Bronchial epithelial cell (primary cell): ENCODE data around the gene DNMT3B. TPM values are rescaled to one million over a fixed set of nuclear protein-coding genes. Genes with fewer than 3 reads are reported as not detected.

Experiments
- DNase-seq: peaks from one replicate; pipeline ENCODE4 v3.0.0-alpha.2; 2010; ENCODE audit warnings: low read depth
- FAIRE-seq: peaks from 2 replicates; lab custom pipeline; 2011; peaks lifted over from hg19 to GRCh38; lab: Jason Lieb, UNC
- H3K27me3 ChIP-seq: 2 replicates; pipeline ENCODE4 v1.5.1; 2011; ENCODE audit warnings: low read length; ENCODE audit not compliant: control insufficient read depth, insufficient read depth
- H3K36me3 ChIP-seq: 2 replicates; pipeline ENCODE4 v1.5.1; 2011; ENCODE audit warnings: low read length; ENCODE audit not compliant: control insufficient read depth, insufficient read depth
- H3K4me3 ChIP-seq: 2 replicates; pipeline ENCODE4 v1.5.1; 2011; ENCODE audit warnings: mild to moderate bottlenecking, low read depth, low read length, control low read depth
- CTCF ChIP-seq: IDR thresholded peaks from 2 replicates; pipeline ENCODE4 v1.5.1; 2011; ENCODE audit warnings: mild to moderate bottlenecking, moderate library complexity, low read length, control low read depth, inconsistent platforms; ENCODE audit not compliant: insufficient read depth, severe bottlenecking
- total RNA-seq: library from RNA; depleted of rRNA; stranded (reverse); fragments of >200 nt; gene quantifications from 2 replicates; pipeline ENCODE4 v1.2.1, GENCODE V29; 2014

Gene DNMT3B
- total RNA-seq, 1 donor from 2014 or later = 0.79 TPM

DNA sequence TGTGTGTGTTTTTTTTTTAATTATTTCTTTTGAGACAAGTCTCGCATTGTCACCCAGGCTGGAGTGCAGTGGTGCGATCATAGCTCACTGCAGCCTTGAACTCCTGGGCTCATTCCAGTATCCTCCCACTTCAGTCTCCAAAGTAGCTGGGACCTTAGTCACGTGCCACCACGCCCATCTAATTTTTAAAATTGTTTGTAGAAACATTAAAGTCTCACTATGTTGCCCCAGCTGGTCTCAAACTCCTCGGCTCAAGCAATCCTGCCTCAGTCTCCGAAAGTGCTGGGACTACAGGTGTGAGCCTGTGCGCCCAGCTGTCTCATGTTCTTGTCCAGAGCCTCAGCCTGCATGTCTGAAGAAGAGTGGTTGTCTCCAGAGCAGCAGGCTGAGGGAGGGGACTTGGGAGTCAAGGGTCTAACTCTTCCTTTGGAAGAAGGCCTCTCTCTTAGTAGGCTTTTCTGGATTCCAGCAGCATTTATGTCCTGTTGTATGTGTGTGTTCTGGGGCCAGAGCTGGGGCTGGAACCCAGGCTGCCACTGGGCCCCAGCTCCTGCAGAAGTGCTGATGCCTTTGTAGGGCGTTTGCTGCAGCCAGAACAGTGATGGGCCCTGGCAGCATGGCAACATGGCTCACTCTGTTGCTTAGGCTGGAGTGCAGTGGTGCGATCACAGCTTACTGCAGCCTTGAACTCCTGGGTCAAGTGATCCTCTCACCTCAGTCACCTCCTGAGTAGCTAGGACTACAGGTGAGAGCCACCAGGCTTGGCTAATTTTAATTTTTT lies 5.4 kb downstream of the DNMT3B start:
- no peaks in the 10 kb centered on the region for H3K36me3 ChIP-seq
- no peak for DNase-seq
- no peak for FAIRE-seq
- no peak for TF ChIP-seq CTCF
- no peak overlapping the region for H3K4me3 ChIP-seq
- H3K27me3 ChIP-seq = no peaks in the 10 kb centered on the region

- H3K27me3 ChIP-seq = no peaks in the 10 kb centered on the region
- DNase-seq (no peak), FAIRE-seq (no peak)
- no peak for TF ChIP-seq CTCF
- H3K4me3 ChIP-seq = no peak overlapping the region
- no peaks in the 10 kb centered on the region for H3K36me3 ChIP-seq
These were observed 9.9 kb downstream of the DNMT3B start for GRCh38 chr20:32772046-32772445.

DNA sequence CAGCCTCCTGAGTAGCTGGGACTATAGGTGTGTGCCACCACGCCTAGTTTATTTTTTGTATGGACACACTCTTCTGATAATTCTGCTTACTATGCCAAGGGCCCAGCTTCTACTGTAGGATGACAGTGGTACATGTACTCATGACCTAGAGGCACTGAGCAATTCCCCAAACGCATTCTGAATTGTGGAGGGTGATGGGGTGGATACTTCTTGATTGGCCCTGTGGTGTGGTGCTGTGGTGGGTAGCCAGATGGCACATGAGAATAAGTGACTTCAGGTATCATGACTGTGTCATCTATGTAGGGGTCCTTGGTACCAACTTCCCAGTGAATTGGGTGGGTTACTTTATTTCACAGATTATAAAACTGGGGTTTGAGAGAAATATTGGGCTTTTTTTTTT lies 11.0 kb downstream of the DNMT3B start:
- H3K27me3 ChIP-seq = no peaks in the 10 kb centered on the region
- DNase-seq (no peak), FAIRE-seq (no peak)
- H3K4me3 ChIP-seq = no peak overlapping the region
- H3K36me3 ChIP-seq = no peaks in the 10 kb centered on the region
- no peak for TF ChIP-seq CTCF

DNA sequence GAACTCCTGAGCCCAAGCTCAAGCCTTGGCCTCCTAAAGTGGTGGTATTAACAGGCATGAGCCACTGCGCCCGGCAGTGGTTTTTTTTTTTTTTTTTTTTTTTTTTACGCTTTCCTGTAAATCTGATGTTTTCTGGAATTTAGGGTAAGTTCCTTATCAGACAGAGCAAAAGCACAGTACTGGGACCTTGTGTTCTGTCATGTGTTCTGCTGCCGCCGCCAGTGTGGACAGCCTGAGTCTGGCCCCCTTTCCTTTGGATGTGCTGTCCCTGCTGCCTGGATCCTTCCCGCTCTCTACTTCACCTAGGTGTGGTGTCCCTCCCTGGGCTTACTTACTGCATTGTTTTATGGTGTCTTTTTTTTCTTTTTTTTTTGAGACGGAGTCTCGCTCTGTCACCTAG lies 11.7 kb downstream of the DNMT3B start:
- TF ChIP-seq CTCF = no peak
- FAIRE-seq (no peak), DNase-seq (no peak)
- no peak overlapping the region for H3K4me3 ChIP-seq
- H3K27me3 ChIP-seq = no peaks in the 10 kb centered on the region
- H3K36me3 ChIP-seq = no peaks in the 10 kb centered on the region

GRCh38 chr20:32775336-32775991 lies 13.3 kb downstream of the DNMT3B start:
- peak; percentile 55 for DNase-seq
- TF ChIP-seq CTCF = no peak
- no peaks in the 10 kb centered on the region for H3K27me3 ChIP-seq
- FAIRE-seq = peak; percentile 7
- H3K36me3 ChIP-seq = no peaks in the 10 kb centered on the region
- H3K4me3 ChIP-seq = no peak overlapping the region
